ENCODE results near the gene B4GALNT2.
"Not testable (repeated sequence)": the region's sequence is repeated elsewhere in the genome, so short reads cannot be mapped to it uniquely, and the experiment has no call there.

DNA sequence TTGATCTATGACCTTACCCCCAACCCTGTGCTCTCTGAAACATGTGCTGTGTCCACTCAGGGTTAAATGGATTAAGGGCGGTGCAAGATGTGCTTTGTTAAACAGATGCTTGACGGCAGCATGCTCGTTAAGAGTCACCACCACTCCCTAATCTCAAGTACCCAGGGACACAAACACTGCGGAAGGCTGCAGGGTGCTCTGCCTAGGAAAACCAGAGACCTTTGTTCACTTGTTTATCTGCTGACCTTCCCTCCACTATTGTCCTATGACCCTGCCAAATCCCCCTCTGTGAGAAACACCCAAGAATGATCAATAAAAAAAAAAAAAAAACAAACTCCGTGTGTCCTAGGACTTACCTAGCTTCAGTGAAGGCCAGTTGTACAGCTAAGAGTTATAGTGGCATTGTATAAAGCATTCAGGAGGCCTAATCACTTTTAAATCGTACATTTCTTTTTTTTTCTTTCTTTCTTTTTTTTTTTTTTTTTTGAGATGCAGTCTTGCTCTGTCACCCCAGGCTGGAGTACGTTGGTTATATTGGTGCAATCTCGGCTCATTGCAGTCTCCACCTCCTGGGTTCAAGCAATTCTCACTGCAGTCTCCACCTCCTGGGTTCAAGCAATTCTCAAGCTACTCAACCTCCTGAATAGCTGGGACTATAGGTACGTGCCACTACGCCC lies 6.2 kb upstream of the B4GALNT2 start:
- TF ChIP-seq, protein P1, sequence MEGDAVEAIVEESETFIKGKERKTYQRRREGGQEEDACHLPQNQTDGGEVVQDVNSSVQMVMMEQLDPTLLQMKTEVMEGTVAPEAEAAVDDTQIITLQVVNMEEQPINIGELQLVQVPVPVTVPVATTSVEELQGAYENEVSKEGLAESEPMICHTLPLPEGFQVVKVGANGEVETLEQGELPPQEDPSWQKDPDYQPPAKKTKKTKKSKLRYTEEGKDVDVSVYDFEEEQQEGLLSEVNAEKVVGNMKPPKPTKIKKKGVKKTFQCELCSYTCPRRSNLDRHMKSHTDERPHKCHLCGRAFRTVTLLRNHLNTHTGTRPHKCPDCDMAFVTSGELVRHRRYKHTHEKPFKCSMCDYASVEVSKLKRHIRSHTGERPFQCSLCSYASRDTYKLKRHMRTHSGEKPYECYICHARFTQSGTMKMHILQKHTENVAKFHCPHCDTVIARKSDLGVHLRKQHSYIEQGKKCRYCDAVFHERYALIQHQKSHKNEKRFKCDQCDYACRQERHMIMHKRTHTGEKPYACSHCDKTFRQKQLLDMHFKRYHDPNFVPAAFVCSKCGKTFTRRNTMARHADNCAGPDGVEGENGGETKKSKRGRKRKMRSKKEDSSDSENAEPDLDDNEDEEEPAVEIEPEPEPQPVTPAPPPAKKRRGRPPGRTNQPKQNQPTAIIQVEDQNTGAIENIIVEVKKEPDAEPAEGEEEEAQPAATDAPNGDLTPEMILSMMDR (IDR thresholded peaks at IDR 0.05; ENCODE audit: insufficient read depth, low read length) = not testable (repeated sequence)
- TF ChIP-seq POLR2AphosphoS5 (IDR thresholded peaks at IDR 0.05; ENCODE audit: low read depth) = not testable (repeated sequence)
